ENCODE data around the gene ZDHHC17. TPM values are rescaled to one million over a fixed set of nuclear protein-coding genes. Genes with fewer than 3 reads are reported as not detected.

ZDHHC17 gene
- total and polyA plus RNA-seq, 2 donors from 2014 or later = 7.7 to 39.5 TPM

DNA sequence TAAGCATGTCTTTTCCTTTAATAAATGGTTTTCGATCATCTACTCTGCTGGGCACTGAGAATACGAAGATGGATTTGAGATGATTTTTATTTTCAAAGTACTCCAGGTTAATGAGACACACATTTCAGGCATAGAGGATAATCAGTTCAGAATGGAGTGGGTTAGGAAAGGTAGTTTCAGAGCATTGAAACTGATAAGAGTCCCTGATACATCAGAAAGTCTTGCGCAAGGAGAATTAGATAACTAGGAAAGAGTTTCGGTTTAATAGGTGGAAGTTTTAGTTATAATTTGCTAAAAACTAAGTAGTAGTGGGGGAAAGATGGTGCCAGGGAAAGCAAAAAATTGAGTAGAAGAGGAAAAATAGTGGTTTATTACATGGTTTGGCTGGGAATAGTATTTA, 50.1 kb downstream of the ZDHHC17 start:
- Histone ChIP-seq H3K36me3 (ENCODE audit: control insufficient read depth in 2 of 3, insufficient read depth in 3 of 3, low read length in 3 of 3) (peaks cover 0 to 6% (median 5%) of the 10 kb centered on the region in 3 donors), H3K27me3 (ENCODE audit: control insufficient read depth, insufficient read depth, low read length) (no peaks in the 10 kb centered on the region), H3K27ac (ENCODE audit: low read depth in 2 of 2, low read length in 2 of 2) (no peak overlapping the region), H3K9ac (ENCODE audit: low read length in 3 of 3) (no peak overlapping the region), H3K4me1 (ENCODE audit: control insufficient read depth in 2 of 3, insufficient read depth in 2 of 3, low read depth in 1 of 3, low read length in 3 of 3) (no peaks in the 10 kb centered on the region), H3K9me3 (ENCODE audit: control insufficient read depth in 2 of 3, insufficient read depth in 1 of 3, low read length in 3 of 3) (no peaks in the 10 kb centered on the region), H3K4me3 (ENCODE audit: low read length in 3 of 3) (no peak overlapping the region)
- DNase-seq (no peak), FAIRE-seq (no peak)
- intact Hi-C loops (cut with DNase I) = no loop called here
- no peak for TF ChIP-seq CTCF (IDR thresholded peaks at IDR 0.05; ENCODE audit: borderline replicate concordance, extremely low read depth, insufficient read depth)

GRCh38 chr12:76820888-76821482, 57.1 kb downstream of the ZDHHC17 start:
- no peaks in the 10 kb centered on the region for H3K4me1 ChIP-seq (ENCODE audit: control insufficient read depth in 2 of 3, insufficient read depth in 2 of 3, low read depth in 1 of 3, low read length in 3 of 3)
- no peak overlapping the region for H3K27ac ChIP-seq (ENCODE audit: low read depth in 2 of 2, low read length in 2 of 2)
- no peaks in the 10 kb centered on the region for H3K9me3 ChIP-seq (ENCODE audit: control insufficient read depth in 2 of 3, insufficient read depth in 1 of 3, low read length in 3 of 3)
- FAIRE-seq (peak; percentile 58), DNase-seq (peak in 2 of 5 donors; percentile 18 to 55)
- H3K4me3 ChIP-seq (ENCODE audit: low read length in 3 of 3) = no peak overlapping the region
- H3K27me3 ChIP-seq (ENCODE audit: control insufficient read depth, insufficient read depth, low read length) = no peaks in the 10 kb centered on the region
- intact Hi-C loops (cut with DNase I) = no loop called here
- peaks cover 0 to 5% (median 3%) of the 10 kb centered on the region in 3 donors for H3K36me3 ChIP-seq (ENCODE audit: control insufficient read depth in 2 of 3, insufficient read depth in 3 of 3, low read length in 3 of 3)
- H3K9ac ChIP-seq (ENCODE audit: low read length in 3 of 3) = no peak overlapping the region
- TF ChIP-seq CTCF (IDR thresholded peaks at IDR 0.05; ENCODE audit: borderline replicate concordance, extremely low read depth, insufficient read depth) = peak; percentile 43

DNA sequence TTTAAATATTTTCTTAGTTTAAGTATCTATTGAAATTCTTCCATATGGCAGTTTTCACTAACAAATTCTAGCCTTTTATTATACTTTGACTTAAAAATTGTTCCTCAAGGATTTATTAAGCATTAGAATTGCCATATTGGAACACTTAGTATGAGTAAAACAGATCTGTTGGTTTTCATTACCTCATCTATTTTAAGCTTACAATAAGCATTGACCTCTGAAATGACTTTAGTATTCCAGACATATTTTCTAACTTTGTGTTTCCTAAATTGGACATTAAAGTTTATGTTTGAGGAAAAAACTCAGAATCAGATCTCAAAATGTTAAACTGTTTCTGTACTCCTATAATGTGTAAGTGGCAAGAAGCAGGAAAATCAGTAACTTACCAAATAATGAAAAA, 66.5 kb downstream of the ZDHHC17 start:
- no peak overlapping the region for H3K9ac ChIP-seq (ENCODE audit: low read length in 3 of 3)
- no peak overlapping the region for H3K4me3 ChIP-seq (ENCODE audit: low read length in 3 of 3)
- no peaks in the 10 kb centered on the region for H3K27me3 ChIP-seq (ENCODE audit: control insufficient read depth, insufficient read depth, low read length)
- intact Hi-C loops (cut with DNase I) = no loop called here
- DNase-seq = no peak
- no peaks in the 10 kb centered on the region for H3K4me1 ChIP-seq (ENCODE audit: control insufficient read depth in 2 of 3, insufficient read depth in 2 of 3, low read depth in 1 of 3, low read length in 3 of 3)
- H3K9me3 ChIP-seq (ENCODE audit: control insufficient read depth in 2 of 3, insufficient read depth in 1 of 3, low read length in 3 of 3) = peaks cover 0 to 9% (median 0%) of the 10 kb centered on the region in 3 donors
- peaks cover 3 to 10% (median 7%) of the 10 kb centered on the region in 3 donors for H3K36me3 ChIP-seq (ENCODE audit: control insufficient read depth in 2 of 3, insufficient read depth in 3 of 3, low read length in 3 of 3)
- TF ChIP-seq CTCF (IDR thresholded peaks at IDR 0.05; ENCODE audit: borderline replicate concordance, extremely low read depth, insufficient read depth) = no peak
- FAIRE-seq = peak; percentile 3
- H3K27ac ChIP-seq (ENCODE audit: low read depth in 2 of 2, low read length in 2 of 2) = no peak overlapping the region

DNA sequence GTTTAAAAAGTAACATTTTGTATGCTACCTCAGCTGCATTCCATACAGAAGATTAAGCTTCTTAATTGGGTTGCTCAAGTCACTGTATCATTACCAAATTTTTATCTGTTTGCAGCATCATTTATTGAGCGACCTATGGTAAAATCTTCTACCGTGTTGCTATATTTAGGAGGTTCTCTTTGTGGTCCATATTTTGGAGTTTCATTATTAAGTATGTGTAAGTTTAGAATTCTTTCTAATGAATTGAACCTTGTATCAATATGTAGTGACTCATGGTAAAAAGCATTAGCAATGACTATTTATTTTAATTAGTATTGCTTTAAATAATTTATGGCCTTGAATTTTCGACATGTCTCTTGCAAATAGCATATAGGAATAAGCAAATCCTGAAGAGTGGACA, 72.7 kb downstream of the ZDHHC17 start:
- intact Hi-C loops (cut with DNase I) = no loop called here
- TF ChIP-seq CTCF (IDR thresholded peaks at IDR 0.05; ENCODE audit: borderline replicate concordance, extremely low read depth, insufficient read depth) = no peak

More for the DNA sequence above, 72.7 kb downstream of the ZDHHC17 start:
- H3K4me3 ChIP-seq (ENCODE audit: low read length in 3 of 3) = no peak overlapping the region
- H3K4me1 ChIP-seq (ENCODE audit: control insufficient read depth in 2 of 3, insufficient read depth in 2 of 3, low read depth in 1 of 3, low read length in 3 of 3) = no peaks in the 10 kb centered on the region
- no peak overlapping the region for H3K9ac ChIP-seq (ENCODE audit: low read length in 3 of 3)
- H3K27ac ChIP-seq (ENCODE audit: low read depth in 2 of 2, low read length in 2 of 2) = no peak overlapping the region
- peaks cover 0 to 7% (median 0%) of the 10 kb centered on the region in 3 donors for H3K9me3 ChIP-seq (ENCODE audit: control insufficient read depth in 2 of 3, insufficient read depth in 1 of 3, low read length in 3 of 3)
- peaks cover 3 to 18% (median 6%) of the 10 kb centered on the region in 3 donors for H3K36me3 ChIP-seq (ENCODE audit: control insufficient read depth in 2 of 3, insufficient read depth in 3 of 3, low read length in 3 of 3)
- DNase-seq = no peak
- no peak for FAIRE-seq
- H3K27me3 ChIP-seq (ENCODE audit: control insufficient read depth, insufficient read depth, low read length) = no peaks in the 10 kb centered on the region
